GM23248 (cell line): Measurements from ENCODE around the gene CALD1.

Experiments
- EZH2 ChIP-seq: fragments of 200-600 bp; sonication (generic); IDR thresholded peaks from 2 replicates; pipeline ENCODE4 v1.6.1; 2018; ENCODE audit warnings: antibody characterized with exemption, mild to moderate bottlenecking; ENCODE audit not compliant: insufficient read depth, poor library complexity, severe bottlenecking
- EZH2phosphoT487 ChIP-seq: fragments of 200-600 bp; sonication (generic); IDR thresholded peaks from 2 replicates; pipeline ENCODE4 v1.6.1; 2018; ENCODE audit warnings: antibody characterized with exemption, moderate library complexity, mild to moderate bottlenecking, low read depth; ENCODE audit not compliant: insufficient read depth

- TF ChIP-seq EZH2: no peak
- no peak for TF ChIP-seq EZH2phosphoT487
Observed at GRCh38 chr7:134968110-134968509, 188.7 kb downstream of the CALD1 start.
